ENCODE data around the gene FXR2. TPM values are rescaled to one million over a fixed set of nuclear protein-coding genes. Genes with fewer than 3 reads are reported as not detected.

Gene FXR2
- total and polyA plus RNA-seq, 4 donors = 6.8 to 18.3 (median 14.8) TPM

- H3K27ac ChIP-seq (ENCODE audit: low read depth in 1 of 2, low read length in 2 of 2) = peak overlapping the region; percentile 1 to 57
- DNase-seq (ENCODE audit: low spot score) = no peak
- WGBS = 43% methylated on average over 2 of the region's 2 CpGs
Measured at GRCh38 chr17:7633093-7633492, 18.4 kb upstream of the FXR2 start.

More at GRCh38 chr17:7633093-7633492, 18.4 kb upstream of the FXR2 start:
- TF ChIP-seq TAF1 (conservative IDR thresholded peaks at IDR 0.05) (no peak), SP1 (IDR thresholded peaks at IDR 0.05) (peak; percentile 57), REST (IDR thresholded peaks at IDR 0.05) (no peak), RXRA (IDR thresholded peaks at IDR 0.05) (peak; percentile 56 to 68), GABPA (IDR thresholded peaks at IDR 0.05 in 1 of 2, conservative IDR thresholded peaks at IDR 0.05 in 1 of 2) (no peak), ZBTB33 (IDR thresholded peaks at IDR 0.05) (no peak), HNF4A (conservative IDR thresholded peaks at IDR 0.05) (peak; percentile 81), FOXA1 (IDR thresholded peaks at IDR 0.05) (no peak), RAD21 (IDR thresholded peaks at IDR 0.05) (peak in 1 of 2 donors; percentile 56), HNF4G (IDR thresholded peaks at IDR 0.05) (peak; percentile 42), MAX (IDR thresholded peaks at IDR 0.05) (no peak), YY1 (IDR thresholded peaks at IDR 0.05) (peak; percentile 25), JUND (IDR thresholded peaks at IDR 0.05) (no peak), EGR1 (IDR thresholded peaks at IDR 0.05; ENCODE audit: low read depth in 2 of 2) (no peak), FOXA2 (IDR thresholded peaks at IDR 0.05) (no peak), ATF3 (IDR thresholded peaks at IDR 0.05) (no peak), NR2F2 (IDR thresholded peaks at IDR 0.05) (peak; percentile 34), CTCF (IDR thresholded peaks at IDR 0.05; ENCODE audit: low read depth, low read length, missing input control) (peak; percentile 29)
- Histone ChIP-seq H3K4me1 (ENCODE audit: control insufficient read depth in 4 of 4, insufficient read depth in 4 of 4, low read length in 3 of 4) (peaks cover 15 to 42% (median 35%) of the 10 kb centered on the region in 4 donors), H3K4me3 (ENCODE audit: low read depth in 1 of 3, low read length in 3 of 3) (no peak overlapping the region), H3K36me3 (ENCODE audit: control insufficient read depth in 4 of 4, insufficient read depth in 3 of 4, low read depth in 1 of 4, low read length in 3 of 4) (no peaks in the 10 kb centered on the region), H3K9ac (ENCODE audit: low read depth in 1 of 2, low read length in 2 of 2) (no peak overlapping the region), H3K27me3 (ENCODE audit: control insufficient read depth in 4 of 4, insufficient read depth in 4 of 4, low read length in 3 of 4) (no peaks in the 10 kb centered on the region), H3K9me3 (ENCODE audit: control insufficient read depth in 4 of 4, low read length in 3 of 4) (no peaks in the 10 kb centered on the region)

Data from liver (tissue), 9 donors.